ENCODE measurements around the gene AVP. TPM values are rescaled to one million over a fixed set of nuclear protein-coding genes. Genes with fewer than 3 reads are reported as not detected.

The AVP gene
- total and polyA plus RNA-seq, 2 of the 13 experiments (the other 11 are each of a cell fraction or from before 2014, with no cell fraction given): 0.12 TPM; not detected in 1

GRCh38 chr20:3072530-3073250 lies 11.8 kb downstream of the AVP start (continued):
- TF ChIP-seq ZFP91 (CRISPR knock-in tag; IDR thresholded peaks at IDR 0.05; ENCODE audit: borderline replicate concordance) (peak; percentile 41; the same call in 1 of the 2 replicates), TAF1 (CRISPR knock-in tag; IDR thresholded peaks at IDR 0.05) (no peak), LBX2 (CRISPR knock-in tag; IDR thresholded peaks at IDR 0.05; ENCODE audit: borderline replicate concordance) (peak; percentile 24; the same call in 1 of the 2 replicates), NFATC3 (CRISPR knock-in tag; IDR thresholded peaks at IDR 0.05) (no peak), ZNF263 (CRISPR knock-in tag; IDR thresholded peaks at IDR 0.05) (peak; percentile 18; the same call in 1 of the 2 replicates), HNF1B (CRISPR knock-in tag; IDR thresholded peaks at IDR 0.05) (0 out of 2 replicates have a peak, but pooled peaks have one; percentile 3), RXRA (CRISPR knock-in tag; IDR thresholded peaks at IDR 0.05) (0 out of 2 replicates have a peak, but pooled peaks have one; percentile 5), JUN (CRISPR knock-in tag; IDR thresholded peaks at IDR 0.05) (no peak), ZNF720 (CRISPR knock-in tag; IDR thresholded peaks at IDR 0.05) (no peak)

Data from HepG2 (cell line).